ENCODE results near the gene MAP2K2. TPM values are rescaled to one million over a fixed set of nuclear protein-coding genes. Genes with fewer than 3 reads are reported as not detected.
A peak's percentile ranks its signal among the peaks of the same experiment; 100 is the strongest.

The MAP2K2 gene
- polyA plus RNA-seq, 1 donor, result 124 TPM

- DNase-seq, result no peak
Measured at GRCh38 chr19:4099041-4099764, 24.7 kb downstream of the MAP2K2 start.

GRCh38 chr19:4098493-4098892, 25.4 kb downstream of the MAP2K2 start:
- no peak for DNase-seq

GRCh38 chr19:4097501-4097900, 26.4 kb downstream of the MAP2K2 start:
- DNase-seq, result no peak

GRCh38 chr19:4096049-4096892, 27.7 kb downstream of the MAP2K2 start:
- DNase-seq, result no peak

- DNase-seq, result no peak
Measured at GRCh38 chr19:4095488-4095844, 28.5 kb downstream of the MAP2K2 start.

- DNase-seq, result no peak
Measured at GRCh38 chr19:4094761-4095487, 29.0 kb downstream of the MAP2K2 start.

- DNase-seq, result no peak
Measured at GRCh38 chr19:4094291-4094690, 29.6 kb downstream of the MAP2K2 start.

- DNase-seq, result no peak
Measured at GRCh38 chr19:4093643-4094175, 30.2 kb downstream of the MAP2K2 start.

- DNase-seq, result no peak
Measured at GRCh38 chr19:4090356-4091220, 33.3 kb downstream of the MAP2K2 start.

- DNase-seq, result no peak
Measured at GRCh38 chr19:4089946-4090345, 34.0 kb downstream of the MAP2K2 start.

- no peak for DNase-seq
Measured at GRCh38 chr19:4089400-4089908, 34.5 kb downstream of the MAP2K2 start.

- no peak for DNase-seq
Measured at GRCh38 chr19:4088975-4089374, 34.9 kb downstream of the MAP2K2 start.

- DNase-seq, result no peak
Measured at GRCh38 chr19:4087787-4088679, 35.9 kb downstream of the MAP2K2 start.

GRCh38 chr19:4086411-4086867, 37.5 kb downstream of the MAP2K2 start:
- no peak for DNase-seq

GRCh38 chr19:4084547-4084877, 39.4 kb downstream of the MAP2K2 start:
- DNase-seq, result no peak

- DNase-seq, result peak; percentile 64
Measured at GRCh38 chr19:4083677-4084546, 40.0 kb downstream of the MAP2K2 start.

- no peak for DNase-seq
Measured at GRCh38 chr19:4082172-4082571, 41.8 kb downstream of the MAP2K2 start.

GRCh38 chr19:4081441-4082129, 42.3 kb downstream of the MAP2K2 start:
- DNase-seq, result no peak

GRCh38 chr19:4080473-4080872, 43.4 kb downstream of the MAP2K2 start:
- no peak for DNase-seq
